Hematopoietic multipotent progenitor cell treated with erythropoietin and hydrocortisone succinate and interleukin-3 and kit ligand, for 4 days (in vitro differentiated cells): ENCODE measurements around the gene PIK3R6.

Source experiments
- DNase-seq: peaks from one replicate; pipeline ENCODE4 v3.0.0-alpha.2; 2015

Gene PIK3R6

DNA sequence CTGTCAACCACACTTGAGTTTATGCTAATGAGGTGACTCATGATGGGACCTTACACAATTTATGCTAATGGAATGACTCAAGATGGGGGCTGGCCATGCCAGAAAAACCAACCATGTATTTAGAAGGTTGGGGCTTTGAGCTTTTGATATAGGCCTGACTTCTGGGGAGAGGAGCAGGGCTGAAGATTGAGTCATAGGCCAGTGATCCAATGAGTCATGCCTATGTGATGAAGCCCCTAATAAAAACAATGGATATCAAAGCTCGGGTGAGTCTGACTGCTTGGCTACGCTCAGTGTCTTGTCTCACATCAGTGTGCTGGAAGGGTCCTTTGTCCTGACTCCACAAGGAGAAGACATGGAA is 75.6 kb downstream of the PIK3R6 start:
- DNase-seq: no peak

- DNase-seq: no peak
Measured at GRCh38 chr17:8791248-8791909, 76.1 kb downstream of the PIK3R6 start.

DNA sequence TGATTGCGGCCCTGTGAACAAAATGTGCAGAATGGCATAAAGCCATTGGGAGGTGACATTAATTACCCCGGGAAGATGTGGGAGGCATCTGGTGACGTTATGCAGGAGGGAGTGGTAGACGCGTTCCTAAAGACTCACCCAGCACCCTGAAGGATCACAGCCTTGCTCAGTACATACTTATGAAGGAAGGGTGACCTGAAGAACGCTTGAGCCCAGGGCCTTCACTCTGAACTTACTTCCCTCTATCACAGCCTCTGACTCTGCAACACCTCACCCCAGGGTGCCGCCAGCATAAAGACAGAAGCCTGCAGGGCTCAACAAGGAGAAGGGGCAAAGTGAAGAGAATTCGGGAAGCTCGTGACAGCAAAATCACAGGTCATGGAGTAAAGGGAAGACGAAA is 77.7 kb downstream of the PIK3R6 start:
- DNase-seq: no peak

GRCh38 chr17:8788998-8789397 is 78.5 kb downstream of the PIK3R6 start:
- DNase-seq: no peak

DNA sequence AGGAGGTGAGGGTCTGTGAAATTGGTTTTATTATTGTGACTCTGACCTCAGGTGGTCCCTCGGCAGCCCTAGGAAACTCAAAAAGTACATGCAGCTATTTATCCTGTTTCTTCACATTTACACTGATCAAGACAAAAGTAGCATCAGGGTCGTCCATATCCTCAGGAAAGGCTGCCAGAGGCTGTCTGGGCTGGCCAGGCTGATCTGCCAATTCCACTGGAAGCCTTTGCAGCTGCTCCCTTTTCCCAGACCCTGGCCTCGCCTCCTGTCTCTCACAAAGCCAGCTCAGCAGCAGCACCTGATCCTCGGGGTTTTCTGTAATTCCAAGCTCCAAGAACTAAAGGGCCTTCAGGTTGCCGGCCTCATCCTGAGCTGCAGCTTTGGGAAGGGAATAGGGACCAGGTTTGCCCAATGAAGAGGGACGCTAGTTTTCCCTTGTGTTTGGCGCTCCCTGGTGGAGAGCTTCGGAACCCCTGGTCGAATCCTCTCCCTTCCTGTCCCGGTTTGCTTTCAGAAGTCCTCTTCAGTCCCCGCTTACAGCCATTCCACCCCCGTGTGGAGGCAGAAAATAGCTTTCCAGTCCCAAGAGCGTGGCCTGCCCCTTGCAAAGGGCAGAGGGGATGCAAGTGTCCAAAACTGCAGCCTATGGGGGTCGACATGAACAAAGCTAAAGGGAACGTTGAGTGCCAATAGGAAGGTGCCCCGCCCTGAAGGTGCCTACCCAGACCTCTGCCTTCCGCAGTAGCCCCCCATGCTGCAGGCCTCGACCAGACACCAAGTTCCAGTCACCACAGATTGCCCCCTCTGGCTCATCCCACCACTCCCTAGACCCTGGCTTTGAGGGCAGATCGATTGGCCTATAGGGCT is 81.7 kb downstream of the PIK3R6 start:
- DNase-seq: peak; percentile 82

GRCh38 chr17:8782176-8782575 is 85.3 kb downstream of the PIK3R6 start:
- DNase-seq: no peak

- DNase-seq: no peak
Measured at GRCh38 chr17:8781776-8782175, 85.7 kb downstream of the PIK3R6 start.

DNA sequence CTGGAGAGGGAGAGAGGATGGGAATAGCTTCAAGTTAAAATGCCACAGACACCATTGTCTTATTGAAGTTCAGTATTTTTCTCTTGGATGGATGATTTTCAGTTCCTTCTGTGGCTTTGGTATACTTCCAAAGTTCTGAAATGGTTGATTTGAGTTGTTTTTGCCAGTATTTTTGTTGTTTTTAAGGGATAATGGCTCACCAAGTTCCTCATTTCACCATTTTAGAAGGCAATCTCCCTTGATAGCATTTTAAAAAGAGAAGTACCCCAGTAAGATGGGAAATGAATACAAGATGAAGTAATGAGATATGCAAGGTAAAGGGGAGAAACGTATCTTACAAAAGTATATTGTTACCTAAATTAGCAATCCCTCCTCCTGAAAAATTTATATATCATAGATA is 90.6 kb downstream of the PIK3R6 start:
- DNase-seq: peak; percentile 31

DNA sequence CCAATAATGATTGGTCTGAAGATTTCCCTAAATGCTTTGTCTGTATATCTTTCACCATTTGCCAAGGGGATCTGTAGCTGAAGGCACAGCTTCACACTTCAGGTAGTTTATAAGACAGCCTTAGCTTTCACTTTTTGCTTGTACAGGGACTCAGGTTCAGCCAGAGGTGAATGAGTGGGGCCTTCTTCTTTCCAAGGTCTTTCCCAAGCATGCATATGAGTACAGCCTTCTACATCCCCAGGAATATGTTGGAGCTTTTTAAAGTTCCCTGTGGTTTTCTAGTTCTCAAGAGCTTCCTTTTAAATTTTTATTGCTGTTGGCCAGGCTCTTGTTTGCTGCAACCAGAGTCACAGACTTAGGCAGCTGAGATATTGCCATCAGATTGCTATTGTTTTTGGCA is 91.2 kb downstream of the PIK3R6 start:
- no peak for DNase-seq

GRCh38 chr17:8766731-8767130 is 100.7 kb downstream of the PIK3R6 start:
- DNase-seq: no peak

DNA sequence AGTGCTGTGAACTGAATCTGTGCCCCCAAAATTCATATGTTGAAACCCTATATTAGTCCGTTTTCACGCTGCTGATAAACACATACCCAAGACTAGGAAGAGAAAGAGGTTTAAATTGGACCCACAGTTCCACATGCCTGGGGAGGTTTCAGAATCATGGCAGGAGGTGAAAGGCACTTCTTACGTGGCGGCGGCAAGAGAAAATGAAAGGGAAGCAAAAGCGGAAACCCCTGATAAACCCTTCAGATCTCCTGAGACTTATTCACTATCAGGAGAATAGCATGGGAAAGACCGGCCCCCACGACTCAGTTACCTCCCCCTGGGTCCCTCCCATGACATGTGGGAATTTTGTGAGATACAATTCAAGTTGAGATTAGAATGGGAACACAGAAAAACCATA is 105.5 kb downstream of the PIK3R6 start:
- no peak for DNase-seq

GRCh38 chr17:8758137-8758596 is 109.3 kb downstream of the PIK3R6 start, which contains the start of gene SPDYE4:
Gene SPDYE4 (minus strand): TSS chr17:8758546. CDS start chr17:8758382, 164 bp downstream.
- no peak for DNase-seq

GRCh38 chr17:8757189-8757588 is 110.3 kb downstream of the PIK3R6 start:
- DNase-seq: no peak

DNA sequence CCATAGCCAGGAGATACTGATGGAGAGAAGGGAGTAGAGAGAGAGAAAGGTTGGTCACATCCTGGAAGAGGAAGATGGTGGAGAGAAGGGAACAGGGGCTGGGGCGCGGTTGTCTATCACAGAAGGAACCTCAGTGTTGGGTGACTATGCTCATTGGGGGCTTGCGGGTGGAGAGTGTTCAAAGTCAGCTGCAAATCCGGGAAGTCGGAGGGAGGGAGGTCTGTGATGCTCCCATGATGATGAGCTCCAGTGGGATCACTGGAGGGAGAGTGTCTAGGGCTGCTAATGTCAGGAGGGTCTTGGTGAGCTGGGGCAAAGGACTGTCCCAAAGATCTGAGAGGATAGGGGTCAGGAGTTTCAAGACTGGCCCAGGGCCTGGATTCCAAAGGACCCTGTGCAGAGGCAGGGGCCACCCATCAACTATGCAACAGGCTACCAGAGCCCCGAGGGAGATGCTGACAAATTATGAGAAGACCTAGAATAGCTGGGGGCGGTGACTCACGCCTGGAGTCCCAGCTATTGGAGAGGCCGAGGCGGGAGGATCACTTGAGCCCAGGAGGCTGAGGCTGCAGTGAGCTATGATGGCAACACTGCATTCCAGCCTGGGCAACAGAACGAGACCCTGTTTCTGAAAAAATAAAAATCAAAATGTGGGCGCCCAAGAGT is 111.8 kb downstream of the PIK3R6 start:
- DNase-seq: no peak

DNA sequence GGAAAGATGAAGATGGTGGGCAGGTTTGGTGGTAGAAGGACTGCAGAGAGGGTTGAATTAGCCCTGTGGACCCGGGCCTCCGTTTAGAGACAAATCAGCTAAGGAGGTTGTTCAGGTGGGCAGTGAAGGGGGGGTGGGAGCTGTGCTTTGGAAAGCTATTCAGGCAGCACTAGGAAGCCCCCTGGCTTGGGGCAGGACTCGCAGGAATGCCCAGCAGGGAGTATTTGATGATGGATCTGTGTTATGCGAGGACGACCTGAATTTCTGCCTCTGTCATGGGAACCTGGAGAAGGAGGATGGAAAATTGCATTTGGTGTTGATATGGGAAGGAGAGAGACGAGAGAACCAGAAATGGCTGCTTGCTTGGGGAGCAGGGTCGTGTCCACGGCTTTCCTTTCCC is 112.6 kb downstream of the PIK3R6 start:
- DNase-seq: no peak

- DNase-seq: peak; percentile 64
Measured at GRCh38 chr17:8753976-8754440, 113.5 kb downstream of the PIK3R6 start.

DNA sequence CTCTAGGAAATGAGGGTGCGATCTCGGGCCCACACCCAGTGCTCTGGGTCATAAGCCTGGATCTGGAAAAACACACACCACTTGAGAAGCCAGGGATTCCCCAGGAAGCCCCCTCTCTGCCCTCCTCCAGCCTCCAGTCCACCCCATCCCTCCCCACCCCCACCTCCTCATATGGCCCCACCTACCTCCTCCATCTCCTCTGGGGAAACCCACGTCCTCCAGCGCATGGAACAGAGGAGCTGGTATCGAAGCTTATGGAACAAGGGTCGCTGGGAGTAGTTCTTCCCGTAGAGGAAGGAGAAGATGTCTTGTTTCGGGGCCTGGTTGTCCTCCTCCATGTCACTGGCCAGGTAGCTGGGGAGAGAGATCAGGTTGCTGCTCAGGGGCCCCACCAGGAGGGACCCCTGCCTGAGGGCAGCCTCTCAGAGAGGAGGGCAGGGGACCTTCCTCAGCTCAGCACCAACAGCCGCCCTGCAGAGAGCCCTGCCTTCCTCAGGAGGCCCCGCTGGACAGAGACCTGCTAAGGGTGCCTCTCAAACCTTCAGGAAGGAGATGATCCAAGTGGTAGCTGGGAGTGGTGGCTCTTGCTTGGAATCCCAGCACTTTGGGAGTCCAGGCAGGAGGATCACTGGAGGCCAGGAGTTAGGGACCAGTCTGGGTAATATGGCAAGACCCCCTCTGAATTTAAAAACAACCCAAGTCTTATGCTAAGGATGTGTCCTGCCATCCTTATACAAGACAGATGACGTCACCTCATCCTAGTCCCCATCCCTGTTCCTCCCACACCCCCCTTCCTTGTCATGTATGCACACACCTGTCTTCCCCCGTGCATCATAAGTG is 114.1 kb downstream of the PIK3R6 start:
- no peak for DNase-seq
